Neuronal stem cell (in vitro differentiated cells): Measurements from ENCODE around the gene DRD4.

ENCODE experiments used
- DNase-seq: peaks from one replicate; pipeline ENCODE4 v3.0.0-alpha.2; 2013; ENCODE audit warnings: low spot score
- H2AFZ ChIP-seq: one replicate; pipeline ENCODE4 v1.6.1; 2013; ENCODE audit warnings: mild to moderate bottlenecking, low read length, inconsistent platforms
- H2AK5ac ChIP-seq: 2 replicates; pipeline ENCODE4 v1.6.1; 2013; ENCODE audit warnings: low read depth, mild to moderate bottlenecking, inconsistent platforms, low read length, moderate library complexity, mixed read lengths
- H2BK120ac ChIP-seq: 2 replicates; pipeline ENCODE4 v1.6.1; 2013; ENCODE audit warnings: low read depth, mild to moderate bottlenecking, inconsistent platforms, low read length, moderate library complexity, mixed read lengths
- H2BK12ac ChIP-seq: one replicate; pipeline ENCODE4 v1.6.1; 2013; ENCODE audit warnings: low read length, inconsistent platforms
- H2BK15ac ChIP-seq: 2 replicates; pipeline ENCODE4 v1.6.1; 2013; ENCODE audit warnings: mild to moderate bottlenecking, low read length, inconsistent platforms, mixed read lengths
- H2BK5ac ChIP-seq: one replicate; pipeline ENCODE4 v1.6.1; 2013; ENCODE audit warnings: inconsistent platforms, mild to moderate bottlenecking, low read length, moderate library complexity
- H3K14ac ChIP-seq: one replicate; pipeline ENCODE4 v1.6.1; 2013; ENCODE audit warnings: low read length, inconsistent platforms
- H3K18ac ChIP-seq: 2 replicates; pipeline ENCODE4 v1.6.1; 2013; ENCODE audit warnings: low read length, inconsistent platforms
- H3K23ac ChIP-seq: 2 replicates; pipeline ENCODE4 v1.6.1; 2013; ENCODE audit warnings: low read depth, mild to moderate bottlenecking, mixed read lengths, low read length, inconsistent platforms; ENCODE audit not compliant: poor library complexity
- H3K27ac ChIP-seq: replicated peaks from 3 replicates; pipeline ENCODE4 v1.5.1; 2013; ENCODE audit warnings: low read length, inconsistent platforms
- H3K27me3 ChIP-seq, 3 experiments: 2 replicates each; pipeline ENCODE4 v1.6.1; 2013; ENCODE audit warnings: low read length in 3 of 3, mild to moderate bottlenecking in 2 of 3, inconsistent platforms in 1 of 3, low read depth in 1 of 3, mixed read lengths in 1 of 3, moderate library complexity in 1 of 3; ENCODE audit not compliant: control insufficient read depth in 3 of 3, insufficient read depth in 3 of 3
- H3K36me3 ChIP-seq, 2 donors: replicated peaks in 1 of 2; 2 replicates each; pipeline ENCODE4 v1.6.1; 2013; ENCODE audit warnings: low read length in 2 of 2; ENCODE audit not compliant: control insufficient read depth in 2 of 2, insufficient read depth in 2 of 2
- H3K4ac ChIP-seq: 2 replicates; pipeline ENCODE4 v1.6.1; 2013; ENCODE audit warnings: inconsistent platforms, mild to moderate bottlenecking, low read length, moderate library complexity
- H3K4me1 ChIP-seq, 2 donors: 1 replicate in 1 of 2; 2 replicates in 1 of 2; pipeline ENCODE4 v1.6.1; 2013; ENCODE audit warnings: low read length in 2 of 2, low read depth in 1 of 2; ENCODE audit not compliant: control insufficient read depth in 2 of 2, insufficient read depth in 1 of 2
- H3K4me2 ChIP-seq: one replicate; pipeline ENCODE4 v1.6.1; 2013; ENCODE audit warnings: mild to moderate bottlenecking, low read length, inconsistent platforms; ENCODE audit not compliant: insufficient read depth, poor library complexity, severe bottlenecking
- H3K4me3 ChIP-seq, 2 donors: 2 replicates each; pipeline ENCODE4 v1.5.1; 2013; ENCODE audit warnings: low read length in 2 of 2, mild to moderate bottlenecking in 2 of 2, inconsistent platforms in 1 of 2, moderate library complexity in 1 of 2
- H3K79me1 ChIP-seq: one replicate; pipeline ENCODE4 v1.6.1; 2013; ENCODE audit warnings: low read depth, mild to moderate bottlenecking, inconsistent platforms, low read length, moderate library complexity
- H3K9ac ChIP-seq: one replicate; pipeline ENCODE4 v1.6.1; 2013; ENCODE audit warnings: mild to moderate bottlenecking, low read depth, low read length, inconsistent platforms; ENCODE audit not compliant: poor library complexity
- H3K9me3 ChIP-seq, 2 donors: replicated peaks in 1 of 2; 2 replicates each; pipeline versions ENCODE3 to v1.6.1; 2013; ENCODE audit warnings: low read length in 2 of 2, mild to moderate bottlenecking in 2 of 2, inconsistent platforms in 1 of 2, low read depth in 1 of 2, mixed read lengths in 1 of 2, moderate library complexity in 1 of 2; ENCODE audit not compliant: control insufficient read depth in 2 of 2, insufficient read depth in 1 of 2
- H4K8ac ChIP-seq: one replicate; pipeline ENCODE4 v1.6.1; 2013; ENCODE audit warnings: low read depth, mild to moderate bottlenecking, inconsistent platforms, low read length, moderate library complexity
- H4K91ac ChIP-seq: one replicate; pipeline ENCODE4 v1.6.1; 2013; ENCODE audit warnings: low read length, low read depth, mild to moderate bottlenecking, inconsistent platforms; ENCODE audit not compliant: poor library complexity
- WGBS, 2 donors: extraction: QIAGEN DNeasy Blood & Tissue Kit; methylation state at CpG; one replicate each; pipeline ENCODE4 v1.1.7; 2013; ENCODE audit warnings: missing lambda C conversion rate in 2 of 2, mixed read lengths in 1 of 2; ENCODE audit not compliant: insufficient read length in 2 of 2, insufficient replicate concordance in 1 of 2; ENCODE audit errors: extremely low coverage in 2 of 2; 5-methylcytosine and 5-hydroxymethylcytosine counted together

The DRD4 gene

GRCh38 chr11:638631-639331, 1.7 kb downstream of the DRD4 start:
- peak; percentile 74 for DNase-seq
- H3K18ac ChIP-seq, result peak overlapping the region; percentile 100
- H2BK5ac ChIP-seq, result peak overlapping the region; percentile 99
- H2BK120ac ChIP-seq, result peak overlapping the region; percentile 87
- WGBS, 2 donors, result no CpG with 5 or more reads among the region's 28 CpGs
- peak overlapping the region; percentile 92 for H4K91ac ChIP-seq
- no peak overlapping the region for H3K14ac ChIP-seq
- H3K9me3 ChIP-seq, result peaks cover 0 to 3% of the 10 kb centered on the region in 2 donors
- peak overlapping the region; percentile 95 for H3K23ac ChIP-seq
- peak overlapping the region; percentile 100 for H2BK12ac ChIP-seq
- H3K4ac ChIP-seq, result peak overlapping the region; percentile 100
- H3K79me1 ChIP-seq, result peaks cover 10% of the 10 kb centered on the region
- H3K4me2 ChIP-seq, result peak overlapping the region; percentile 98
- H4K8ac ChIP-seq, result no peak overlapping the region
- H3K27ac ChIP-seq, result peak overlapping the region; percentile 99
- H2BK15ac ChIP-seq, result peak overlapping the region; percentile 98
- H2AFZ ChIP-seq, result no peak overlapping the region
- H3K9ac ChIP-seq, result peak overlapping the region; percentile 94
- H3K36me3 ChIP-seq, result peaks cover 4 to 27% of the 10 kb centered on the region in 2 donors
- peak overlapping the region in 1 of 2 donors; percentile 69 for H3K4me3 ChIP-seq
- H3K27me3 ChIP-seq, result peaks cover 0 to 23% (median 7%) of the 10 kb centered on the region in 3 experiments
- peak overlapping the region; percentile 99 for H2AK5ac ChIP-seq
- peaks cover 21 to 23% of the 10 kb centered on the region in 2 donors for H3K4me1 ChIP-seq

- Histone ChIP-seq H3K14ac (peak overlapping the region; percentile 99), H4K91ac (peak overlapping the region; percentile 92), H2BK12ac (peak overlapping the region; percentile 100), H2AFZ (no peak overlapping the region), H2BK120ac (peak overlapping the region; percentile 87), H2BK15ac (peak overlapping the region; percentile 98), H2AK5ac (peak overlapping the region; percentile 99), H3K18ac (peak overlapping the region; percentile 100), H3K27me3 (peaks cover 0 to 23% (median 7%) of the 10 kb centered on the region in 3 experiments), H3K4ac (peak overlapping the region; percentile 100), H2BK5ac (peak overlapping the region; percentile 99), H3K4me1 (peaks cover 21 to 23% of the 10 kb centered on the region in 2 donors), H4K8ac (peak overlapping the region; percentile 65), H3K9me3 (peaks cover 0 to 4% of the 10 kb centered on the region in 2 donors), H3K9ac (peak overlapping the region; percentile 94), H3K4me3 (peak overlapping the region in 1 of 2 donors; percentile 69), H3K27ac (peak overlapping the region; percentile 99), H3K23ac (peak overlapping the region; percentile 95), H3K79me1 (peaks cover 10% of the 10 kb centered on the region), H3K4me2 (peak overlapping the region; percentile 66), H3K36me3 (peaks cover 5 to 33% of the 10 kb centered on the region in 2 donors)
- DNase-seq, result no peak
- no CpG with 5 or more reads among the region's 80 CpGs for WGBS, 2 donors
Measured at GRCh38 chr11:639332-639955, 2.4 kb downstream of the DRD4 start.

- H3K27ac ChIP-seq, result no peak overlapping the region
Measured at GRCh38 chr11:640021-640706, 3.1 kb downstream of the DRD4 start.

More at GRCh38 chr11:640021-640706, 3.1 kb downstream of the DRD4 start:
- Histone ChIP-seq H3K4me2 (peak overlapping the region; percentile 18), H4K8ac (no peak overlapping the region), H2BK12ac (peak overlapping the region; percentile 88), H3K9me3 (peaks cover 0 to 6% of the 10 kb centered on the region in 2 donors), H3K27me3 (peaks cover 0 to 23% (median 7%) of the 10 kb centered on the region in 3 experiments), H2BK120ac (peak overlapping the region; percentile 87), H2AK5ac (peak overlapping the region; percentile 99), H3K14ac (peak overlapping the region; percentile 94), H2AFZ (no peak overlapping the region), H3K18ac (peak overlapping the region; percentile 98), H3K4me1 (peaks cover 21 to 23% of the 10 kb centered on the region in 2 donors), H3K23ac (peak overlapping the region; percentile 93), H3K36me3 (peaks cover 5 to 36% of the 10 kb centered on the region in 2 donors), H2BK5ac (peak overlapping the region; percentile 99), H3K9ac (peak overlapping the region; percentile 53), H2BK15ac (peak overlapping the region; percentile 98), H3K4ac (no peak overlapping the region), H3K4me3 (no peak overlapping the region), H3K79me1 (peaks cover 13% of the 10 kb centered on the region), H4K91ac (no peak overlapping the region)
- DNase-seq, result no peak
- WGBS, 2 donors, result no CpG with 5 or more reads among the region's 69 CpGs
